Stimulated activated naive B cell treated with anti-CD40 and anti-IgM and Interleukin-4, amounts not matched to agents 10 μg/mL and 1 μg/mL and 100 μg/mL, for 72 hours (primary cell): ENCODE data around the gene PODNL1.

Source experiments
- ATAC-seq, 2 donors: fragments of 150-1000 bp; cut with Tn5 transposase; replicated peaks; 2 replicates each; pipeline ENCODE4 v1.10.0; 2021; ENCODE audit warnings: moderate library complexity in 1 of 2
- DNase-seq: peaks from one replicate; pipeline ENCODE4 v3.0.0; 2021
- H3K27ac Mint-ChIP-seq: one replicate; pipeline ENCODE4 v1.8.0; 2022; ENCODE audit warnings: mild to moderate bottlenecking, mixed read lengths
- H3K27me3 Mint-ChIP-seq, 2 donors: one replicate each; pipeline ENCODE4 v1.8.0; 2022; ENCODE audit warnings: mixed read lengths in 2 of 2
- H3K36me3 Mint-ChIP-seq, 2 donors: one replicate each; pipeline ENCODE4 v1.8.0; 2022; ENCODE audit warnings: mixed read lengths in 2 of 2, mild to moderate bottlenecking in 1 of 2
- H3K4me1 Mint-ChIP-seq, 2 donors: one replicate each; pipeline ENCODE4 v1.8.0; 2022; ENCODE audit warnings: mixed read lengths in 2 of 2, mild to moderate bottlenecking in 1 of 2
- H3K4me3 Mint-ChIP-seq, 2 donors: one replicate each; pipeline ENCODE4 v1.8.0; 2022; ENCODE audit warnings: mild to moderate bottlenecking in 2 of 2, mixed read lengths in 2 of 2, moderate library complexity in 1 of 2
- H3K9me3 Mint-ChIP-seq, 2 donors: one replicate each; pipeline ENCODE4 v1.8.0; 2022; ENCODE audit warnings: mixed read lengths in 2 of 2, mild to moderate bottlenecking in 1 of 2

The PODNL1 gene

DNA sequence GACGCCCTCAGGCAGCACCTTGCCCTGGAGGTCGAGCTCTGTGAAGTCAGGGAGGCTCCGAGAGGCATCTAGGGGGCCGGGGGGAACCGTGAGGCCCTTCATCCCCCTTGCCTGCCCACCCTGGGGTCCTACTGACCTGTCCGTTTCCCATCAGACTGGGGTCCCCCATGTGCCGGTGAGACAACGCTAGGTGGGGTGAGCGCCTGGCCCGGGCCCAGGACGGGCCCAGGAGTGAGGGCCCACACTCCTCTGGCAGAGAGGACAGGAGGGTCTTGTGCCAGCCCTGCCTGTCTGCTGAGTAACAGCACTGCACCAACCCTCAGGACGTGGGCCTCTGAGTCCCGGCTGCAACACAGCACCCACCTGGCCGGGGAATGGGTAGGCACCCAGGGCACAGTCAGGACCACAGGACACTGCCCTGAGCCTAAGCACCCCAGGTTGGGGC is 28.5 kb upstream of the PODNL1 start:
- H3K36me3 Mint-ChIP-seq: peaks cover 11 to 26% of the 10 kb centered on the region in 2 donors
- ATAC-seq: no peak

DNA sequence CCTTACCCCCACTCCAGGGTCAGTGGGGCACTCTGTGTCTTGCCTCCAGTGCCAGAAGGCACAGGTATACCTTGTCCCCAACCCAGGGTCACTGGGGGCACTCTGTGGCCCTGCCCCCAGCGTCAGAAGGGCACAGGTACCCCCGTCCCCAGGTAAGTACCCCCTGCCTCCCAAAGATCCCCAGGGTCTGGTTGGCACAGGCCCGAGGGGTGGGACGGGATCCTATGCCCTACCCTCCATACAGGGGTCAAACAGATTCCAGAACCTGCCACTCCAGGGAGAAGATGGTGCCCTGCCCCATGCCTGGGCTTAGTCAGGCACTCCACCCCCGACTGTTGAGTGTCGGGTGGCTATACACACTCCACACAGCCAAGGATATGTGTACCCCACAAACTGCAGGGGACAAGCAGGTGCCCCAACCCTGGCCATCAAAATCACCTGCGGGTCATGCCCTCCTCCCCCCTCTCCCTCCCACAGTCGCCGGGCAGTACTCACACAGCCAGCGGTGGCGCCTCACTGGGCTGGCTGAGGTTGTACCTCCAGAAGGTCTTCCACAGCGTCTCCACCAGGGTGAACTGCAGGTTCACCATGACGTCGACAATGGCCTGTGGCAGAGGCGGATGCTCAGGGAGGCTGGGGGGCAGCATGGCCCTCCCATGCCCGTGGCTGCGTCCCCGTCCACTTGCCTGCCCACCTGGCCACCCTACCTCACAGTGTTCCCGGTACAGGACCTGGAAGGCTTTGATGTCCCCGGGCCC is 27.9 kb upstream of the PODNL1 start:
- DNase-seq (no peak), ATAC-seq (no peak)
- Mint-ChIP-seq H3K9me3 (no peaks in the 10 kb centered on the region), H3K27ac (no peak overlapping the region), H3K4me1 (no peaks in the 10 kb centered on the region), H3K4me3 (no peak overlapping the region), H3K36me3 (peaks cover 16 to 32% of the 10 kb centered on the region in 2 donors), H3K27me3 (no peaks in the 10 kb centered on the region)

More for the DNA sequence above, 28.5 kb upstream of the PODNL1 start:
- no peak overlapping the region for H3K4me3 Mint-ChIP-seq
- H3K4me1 Mint-ChIP-seq: no peaks in the 10 kb centered on the region
- no peak overlapping the region for H3K27ac Mint-ChIP-seq
- no peak for DNase-seq
- no peaks in the 10 kb centered on the region for H3K27me3 Mint-ChIP-seq
- H3K9me3 Mint-ChIP-seq: no peaks in the 10 kb centered on the region

DNA sequence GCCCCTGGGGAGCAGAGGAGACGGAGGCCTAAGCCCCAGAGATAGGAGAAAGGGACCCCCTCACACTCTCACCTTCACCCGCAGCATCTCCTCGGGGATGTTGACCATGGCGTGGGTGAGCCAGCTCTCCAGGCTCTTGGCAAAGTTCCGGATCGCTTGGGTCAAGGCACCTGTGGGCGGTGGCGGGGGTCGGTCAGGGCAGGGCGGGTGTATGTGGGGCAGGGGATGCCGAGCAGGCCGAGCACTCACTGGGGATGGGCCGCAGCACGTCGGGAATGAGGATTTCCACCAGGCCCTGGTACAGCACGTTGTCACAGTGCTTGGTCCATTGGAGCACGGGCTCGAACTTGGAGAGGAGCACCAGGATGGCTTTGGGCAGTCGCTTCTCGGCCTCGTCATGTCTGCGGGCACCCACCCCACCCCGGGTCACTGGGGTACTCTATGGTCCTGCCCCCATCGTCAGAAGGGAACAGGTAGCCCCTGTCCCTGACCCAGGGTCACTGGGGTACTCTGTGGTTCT is 27.2 kb upstream of the PODNL1 start:
- ATAC-seq (no peak), DNase-seq (no peak)
- Mint-ChIP-seq H3K36me3 (peaks cover 18 to 35% of the 10 kb centered on the region in 2 donors), H3K27me3 (no peaks in the 10 kb centered on the region), H3K4me3 (no peak overlapping the region), H3K4me1 (no peaks in the 10 kb centered on the region), H3K27ac (no peak overlapping the region), H3K9me3 (no peaks in the 10 kb centered on the region)

DNA sequence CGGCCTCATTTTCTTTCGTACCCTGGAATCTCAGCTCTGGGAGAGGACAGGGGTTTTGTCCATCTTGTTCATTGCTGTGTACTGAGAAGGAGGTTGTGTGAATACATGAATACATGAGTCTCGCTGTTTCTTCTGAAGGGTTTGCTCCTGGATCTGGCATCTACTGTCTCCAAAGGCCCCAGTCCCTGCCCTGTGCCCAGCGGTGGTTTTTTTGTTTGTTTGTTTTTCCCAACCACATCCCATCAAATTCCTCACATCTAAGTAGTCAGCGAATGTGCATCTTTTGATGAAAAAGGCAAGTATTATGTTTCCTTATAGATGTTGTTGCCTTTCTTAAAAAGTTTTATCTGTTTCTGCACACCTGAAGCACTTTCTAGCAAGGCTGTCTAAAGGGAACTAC is 26.6 kb upstream of the PODNL1 start:
- Mint-ChIP-seq H3K36me3 (peaks cover 19 to 39% of the 10 kb centered on the region in 2 donors), H3K4me3 (no peak overlapping the region), H3K4me1 (no peaks in the 10 kb centered on the region), H3K27ac (no peak overlapping the region), H3K27me3 (no peaks in the 10 kb centered on the region), H3K9me3 (no peaks in the 10 kb centered on the region)
- no peak for DNase-seq
- no peak for ATAC-seq

DNA sequence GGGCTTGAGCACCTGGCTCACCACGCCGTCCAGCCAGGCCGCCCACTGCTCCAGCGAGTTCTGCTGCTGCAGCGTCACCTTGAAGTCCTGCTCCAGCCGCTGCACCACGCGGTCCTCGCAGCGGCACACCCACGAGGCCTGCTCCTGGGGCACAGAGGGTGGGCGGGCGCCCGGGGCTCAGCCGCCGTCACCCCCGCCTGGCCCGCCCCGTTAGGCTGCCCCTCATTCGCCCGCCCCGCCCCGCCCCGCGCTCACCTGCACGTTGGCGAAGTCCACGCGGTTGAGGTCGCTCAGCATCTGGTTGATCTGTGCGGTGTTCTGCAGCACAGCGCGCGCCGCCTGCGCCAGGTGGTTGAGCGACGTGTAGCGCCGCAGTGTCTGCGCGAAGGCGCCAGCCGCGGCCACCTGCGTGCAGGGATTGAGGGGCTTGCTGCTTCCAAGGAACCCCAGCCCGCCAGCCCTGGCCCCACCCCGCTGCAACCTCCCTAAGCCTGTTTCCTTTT is 25.4 kb upstream of the PODNL1 start:
- Mint-ChIP-seq H3K4me3 (no peak overlapping the region), H3K27me3 (no peaks in the 10 kb centered on the region), H3K36me3 (peaks cover 13 to 31% of the 10 kb centered on the region in 2 donors), H3K9me3 (no peaks in the 10 kb centered on the region), H3K4me1 (no peaks in the 10 kb centered on the region), H3K27ac (no peak overlapping the region)
- DNase-seq (no peak), ATAC-seq (no peak)

DNA sequence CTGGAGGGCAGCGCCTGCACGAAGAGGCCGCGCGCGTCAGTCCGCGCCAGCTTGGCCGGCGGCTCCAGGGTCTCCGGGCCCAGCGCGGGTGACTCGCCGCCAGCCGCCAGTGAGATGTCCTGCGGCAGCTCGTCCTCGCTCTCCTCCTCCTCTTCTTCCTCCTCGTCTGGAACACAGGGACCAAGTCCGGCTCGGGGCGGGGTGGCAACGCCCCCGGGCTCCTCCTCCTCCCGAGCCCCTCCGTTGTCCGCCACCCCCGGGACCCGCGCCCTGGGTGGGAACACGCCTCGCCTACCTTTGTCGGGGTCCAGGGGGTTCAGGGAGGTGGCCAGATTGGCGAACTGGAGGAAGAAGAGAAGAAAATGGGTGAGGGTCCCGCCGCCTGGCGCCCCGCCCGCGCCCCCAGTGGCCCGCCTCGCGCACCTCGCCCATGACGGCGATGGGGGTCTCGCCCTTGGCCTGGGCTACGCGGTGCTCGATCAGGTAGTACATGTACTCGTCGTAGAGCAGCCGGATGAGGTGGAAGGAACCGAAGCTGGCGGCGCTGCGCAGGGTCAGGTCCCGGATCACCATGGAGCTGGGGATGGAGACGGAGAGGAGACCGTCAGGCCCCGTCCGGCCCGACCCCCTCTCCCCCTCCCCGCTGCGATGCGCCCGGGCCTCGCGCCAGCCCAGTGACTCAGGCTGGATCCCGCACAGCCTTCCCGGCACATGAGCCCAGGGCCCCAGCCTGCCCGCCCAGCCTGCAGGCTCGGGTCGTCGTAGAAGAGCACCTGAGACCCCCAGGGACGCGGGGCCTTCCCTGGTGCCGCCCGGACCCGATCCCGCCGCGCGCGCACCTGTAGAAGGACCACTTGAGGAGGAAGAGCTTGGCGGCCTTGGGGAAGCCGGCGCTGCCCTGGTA is 24.7 kb upstream of the PODNL1 start:
- Mint-ChIP-seq H3K36me3 (peaks cover 13 to 34% of the 10 kb centered on the region in 2 donors), H3K27ac (no peak overlapping the region), H3K4me3 (no peak overlapping the region), H3K9me3 (no peaks in the 10 kb centered on the region), H3K27me3 (no peaks in the 10 kb centered on the region), H3K4me1 (no peaks in the 10 kb centered on the region)
- no peak for ATAC-seq
- DNase-seq: no peak

DNA sequence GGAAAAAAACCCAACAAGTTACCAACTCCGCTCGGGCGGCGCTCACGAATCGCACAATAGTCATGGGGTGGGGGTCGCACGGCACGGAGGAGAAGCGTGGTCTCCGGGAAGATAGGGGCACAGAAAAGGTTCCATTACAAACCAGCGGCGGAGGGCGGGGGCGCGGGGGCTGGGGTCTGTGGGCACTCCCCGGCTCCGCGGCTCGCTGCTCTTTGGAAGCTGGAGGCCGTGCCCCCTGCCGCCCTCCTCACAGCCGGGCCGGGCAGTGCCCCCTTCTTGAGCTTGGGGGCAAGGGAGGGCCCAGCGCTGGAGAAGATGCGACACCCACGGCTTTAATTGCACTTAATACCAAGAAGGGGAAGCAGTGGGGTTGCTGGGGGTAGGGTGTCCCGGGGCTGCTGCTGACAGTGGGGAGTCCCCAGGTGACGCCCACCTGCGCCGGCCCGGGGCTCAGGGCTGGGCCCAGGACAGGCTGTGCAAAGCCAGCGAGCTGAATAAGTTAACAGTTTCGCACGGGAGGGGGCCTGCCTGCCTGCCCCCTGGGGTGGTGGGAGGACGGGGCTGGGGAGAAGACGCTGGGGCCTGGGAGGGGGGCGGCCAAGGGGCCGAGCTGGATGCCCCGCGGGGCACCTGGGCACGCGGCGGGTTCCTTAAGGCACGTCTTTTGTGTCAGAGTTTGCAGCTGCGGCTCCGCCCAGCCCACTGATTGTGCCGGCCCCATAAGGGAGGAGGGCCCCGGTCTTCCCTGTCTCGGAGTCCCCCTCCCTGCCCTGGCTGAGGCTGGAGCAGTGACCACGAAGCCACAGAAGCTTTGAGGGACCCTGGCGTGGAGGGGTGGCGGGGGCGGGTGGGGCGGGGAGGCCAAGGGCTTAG is 23.8 kb upstream of the PODNL1 start:
- DNase-seq (no peak), ATAC-seq (no peak)
- H3K4me1 Mint-ChIP-seq: no peaks in the 10 kb centered on the region
- H3K9me3 Mint-ChIP-seq: no peaks in the 10 kb centered on the region
- H3K27ac Mint-ChIP-seq: peak overlapping the region; percentile 65
- H3K4me3 Mint-ChIP-seq: no peak overlapping the region
- peaks cover 16 to 32% of the 10 kb centered on the region in 2 donors for H3K36me3 Mint-ChIP-seq
- no peaks in the 10 kb centered on the region for H3K27me3 Mint-ChIP-seq

DNA sequence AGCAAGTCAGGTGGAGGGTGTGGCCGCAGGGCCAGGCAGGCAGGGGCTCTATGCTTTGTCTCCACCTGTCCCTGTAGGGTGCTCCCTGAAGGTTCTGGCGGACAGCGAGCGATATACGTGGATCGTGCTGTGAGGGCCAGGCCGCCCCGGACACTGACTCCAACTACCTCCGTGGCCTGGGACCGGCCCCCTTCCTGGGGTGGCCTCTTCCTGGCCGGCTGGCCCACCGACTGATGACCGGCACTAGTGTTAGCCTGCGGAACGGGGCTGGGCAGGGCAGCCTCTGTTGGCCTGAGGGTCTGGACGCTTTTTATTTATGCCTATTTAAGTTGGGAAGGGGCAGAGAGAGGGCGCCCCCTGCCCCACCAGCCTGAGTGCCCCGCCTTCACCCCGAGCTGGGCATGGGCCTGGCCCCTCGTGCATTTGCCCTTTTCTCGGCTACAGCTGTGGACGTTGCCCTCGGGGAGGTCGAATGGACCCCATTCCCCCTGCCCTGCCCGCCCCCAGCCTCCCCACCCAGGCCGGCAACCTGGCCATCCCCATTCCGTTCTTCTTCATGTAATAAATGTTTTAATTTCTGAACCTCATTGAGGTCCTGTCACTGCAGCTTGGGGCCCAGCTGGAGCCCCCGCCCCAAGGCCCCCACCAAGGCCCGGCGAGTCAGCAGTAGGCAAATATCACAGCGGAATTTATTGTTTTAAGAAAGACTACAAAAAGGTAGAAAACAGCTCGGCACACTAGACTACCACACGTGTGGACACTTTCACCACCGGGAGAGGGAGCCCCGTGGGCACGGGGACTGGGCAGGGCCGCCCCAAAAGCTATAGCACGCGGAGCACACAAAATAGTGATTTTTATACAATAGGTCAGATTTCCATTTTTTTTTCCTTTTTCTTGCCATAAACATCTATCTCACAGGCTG is 22.9 kb upstream of the PODNL1 start:
- Mint-ChIP-seq H3K27ac (peak overlapping the region; percentile 85), H3K9me3 (no peaks in the 10 kb centered on the region), H3K4me1 (no peaks in the 10 kb centered on the region), H3K4me3 (no peak overlapping the region), H3K36me3 (peaks cover 21 to 36% of the 10 kb centered on the region in 2 donors), H3K27me3 (no peaks in the 10 kb centered on the region)
- DNase-seq: no peak
- no peak for ATAC-seq

DNA sequence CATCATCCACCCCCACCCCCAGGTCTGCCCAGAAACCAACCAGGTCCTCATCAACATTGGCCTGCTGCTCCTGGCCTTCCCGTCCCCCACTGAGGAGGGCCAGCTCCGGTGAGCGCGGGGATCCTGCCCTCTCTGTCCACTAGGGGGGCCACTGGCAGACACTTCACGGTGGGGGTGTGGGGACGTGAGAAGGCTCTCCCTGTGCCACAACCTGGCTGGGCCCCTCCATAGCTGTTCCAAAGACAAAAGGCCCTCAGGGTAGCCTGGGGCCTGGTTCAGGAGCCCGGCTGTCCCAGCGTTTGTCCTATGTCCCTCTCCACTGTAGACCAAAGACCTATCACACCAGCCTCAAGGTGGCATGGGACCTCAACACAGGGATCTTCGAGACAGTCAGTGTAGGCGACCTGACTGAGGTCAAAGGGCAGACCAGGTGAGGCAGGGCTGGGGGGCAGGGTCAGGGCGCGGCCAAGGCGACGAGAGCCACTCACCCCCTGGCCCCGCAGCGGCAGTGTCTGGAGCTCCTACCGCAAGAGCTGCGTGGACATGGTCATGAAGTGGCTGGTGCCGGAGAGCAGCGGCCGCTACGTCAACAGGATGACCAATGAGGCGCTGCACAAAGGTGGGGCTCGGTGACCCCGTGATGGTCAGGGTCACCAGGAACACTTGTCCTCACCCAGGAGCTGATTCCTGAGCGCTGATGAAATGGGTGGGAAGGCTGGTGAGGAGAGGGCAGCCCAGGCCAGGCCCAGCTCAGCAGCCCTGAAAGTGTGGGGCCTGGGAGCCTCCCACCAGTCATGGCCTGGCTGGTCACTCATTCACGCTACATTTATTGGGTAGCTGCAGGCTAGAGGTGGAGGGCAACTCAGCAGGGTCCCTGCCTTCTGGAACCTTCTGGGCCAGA is 22.0 kb upstream of the PODNL1 start:
- H3K27me3 Mint-ChIP-seq: no peaks in the 10 kb centered on the region
- ATAC-seq: peak in 1 of 2 donors; percentile 60
- no peaks in the 10 kb centered on the region for H3K4me1 Mint-ChIP-seq
- peaks cover 26 to 42% of the 10 kb centered on the region in 2 donors for H3K36me3 Mint-ChIP-seq
- DNase-seq: no peak
- H3K4me3 Mint-ChIP-seq: no peak overlapping the region
- H3K27ac Mint-ChIP-seq: peak overlapping the region; percentile 63
- H3K9me3 Mint-ChIP-seq: no peaks in the 10 kb centered on the region

DNA sequence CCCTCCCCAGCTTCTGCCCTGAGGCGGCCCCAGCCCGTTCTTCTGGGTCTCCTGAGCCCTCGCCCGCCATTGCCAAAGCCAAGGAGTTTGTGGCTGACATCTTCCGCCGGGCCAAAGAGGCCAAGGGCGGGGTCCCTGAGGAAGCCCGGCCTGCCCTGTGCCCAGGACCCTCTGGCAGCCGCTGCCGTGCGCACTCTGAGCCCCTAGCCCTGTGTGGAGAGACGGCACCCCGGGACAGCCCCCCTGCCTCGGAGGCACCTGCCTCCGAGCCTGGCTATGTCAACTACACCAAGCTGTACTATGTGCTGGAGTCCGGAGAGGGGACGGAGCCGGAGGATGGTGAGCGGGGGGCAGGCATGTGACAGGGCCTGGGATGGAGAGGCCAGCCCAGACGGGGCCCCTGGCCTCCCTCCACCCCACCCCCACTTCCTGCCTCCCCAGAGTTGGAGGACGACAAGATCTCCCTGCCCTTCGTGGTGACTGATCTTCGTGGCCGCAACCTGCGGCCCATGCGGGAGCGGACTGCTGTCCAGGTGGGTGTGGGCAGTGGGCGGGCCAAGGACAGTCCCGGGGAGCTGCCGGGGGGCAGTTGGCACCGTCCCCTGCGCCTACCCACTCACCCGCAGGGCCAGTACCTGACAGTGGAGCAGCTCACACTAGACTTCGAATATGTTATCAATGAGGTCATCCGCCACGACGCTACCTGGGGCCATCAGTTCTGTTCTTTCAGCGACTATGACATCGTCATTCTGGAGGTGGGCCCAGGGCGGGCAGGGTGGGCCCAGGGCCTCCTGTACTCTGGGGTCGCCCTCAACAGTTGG is 21.1 kb upstream of the PODNL1 start:
- Mint-ChIP-seq H3K36me3 (peaks cover 29 to 40% of the 10 kb centered on the region in 2 donors), H3K9me3 (no peaks in the 10 kb centered on the region), H3K4me3 (no peak overlapping the region), H3K27me3 (no peaks in the 10 kb centered on the region), H3K27ac (no peak overlapping the region), H3K4me1 (peaks cover 2 to 3% of the 10 kb centered on the region in 2 donors)
- no peak for DNase-seq
- ATAC-seq: no peak

DNA sequence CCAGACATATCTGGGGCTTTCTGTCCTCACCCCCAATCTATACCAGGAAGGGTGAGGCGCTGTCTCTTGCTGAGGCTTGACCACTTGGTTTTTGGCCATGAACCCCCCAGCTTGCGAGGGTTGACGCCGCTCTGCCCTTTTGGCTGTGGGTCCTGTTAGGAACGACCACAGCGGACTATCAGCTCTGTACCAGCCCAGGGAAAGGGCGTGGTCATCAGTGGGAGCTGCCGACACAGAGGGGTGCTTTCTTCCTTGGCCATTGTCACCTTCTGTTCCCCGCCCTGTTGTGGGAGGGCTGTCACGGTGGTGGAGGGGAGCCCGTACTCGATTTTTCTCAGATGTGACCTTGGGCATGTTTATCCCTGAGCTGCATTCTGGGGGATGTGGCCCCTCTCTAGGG is 19.8 kb upstream of the PODNL1 start:
- no peak for DNase-seq
- Mint-ChIP-seq H3K27me3 (no peaks in the 10 kb centered on the region), H3K27ac (no peak overlapping the region), H3K4me1 (peaks cover 8 to 16% of the 10 kb centered on the region in 2 donors), H3K36me3 (peaks cover 31 to 37% of the 10 kb centered on the region in 2 donors), H3K9me3 (no peaks in the 10 kb centered on the region), H3K4me3 (no peak overlapping the region)
- no peak for ATAC-seq
